HG03280 (cell line): Measurements from ENCODE around the gene TLN1.

Experiments used
- ATAC-seq: cut with Tn5 transposase; IDR thresholded peaks from one replicate; pipeline ENCODE4 v1.9.1; 2021; ENCODE audit warnings: mild to moderate bottlenecking, moderate library complexity; ENCODE audit not compliant: unreplicated experiment

Gene TLN1

GRCh38 chr9:35729101-35729500, 2.9 kb downstream of the TLN1 start:
- no peak for ATAC-seq

- no peak for ATAC-seq
Measured at GRCh38 chr9:35728041-35728971, 3.7 kb downstream of the TLN1 start.

- ATAC-seq: no peak
Measured at GRCh38 chr9:35727676-35728040, 4.3 kb downstream of the TLN1 start.

- ATAC-seq: no peak
Measured at GRCh38 chr9:35726931-35727330, 5.1 kb downstream of the TLN1 start.

GRCh38 chr9:35725362-35725761, 6.6 kb downstream of the TLN1 start:
- no peak for ATAC-seq

- ATAC-seq: no peak
Measured at GRCh38 chr9:35723908-35724307, 8.1 kb downstream of the TLN1 start.

GRCh38 chr9:35723426-35723825, 8.6 kb downstream of the TLN1 start:
- ATAC-seq: no peak

GRCh38 chr9:35719546-35719945, 12.4 kb downstream of the TLN1 start:
- ATAC-seq: no peak

GRCh38 chr9:35718721-35719511, 13.1 kb downstream of the TLN1 start:
- ATAC-seq: no peak

- no peak for ATAC-seq
Measured at GRCh38 chr9:35717132-35717870, 14.7 kb downstream of the TLN1 start.

- ATAC-seq: no peak
Measured at GRCh38 chr9:35716230-35716629, 15.8 kb downstream of the TLN1 start.

GRCh38 chr9:35714579-35715252, 17.3 kb downstream of the TLN1 start:
- no peak for ATAC-seq

- no peak for ATAC-seq
Measured at GRCh38 chr9:35714123-35714522, 17.9 kb downstream of the TLN1 start.

GRCh38 chr9:35713578-35713977, 18.4 kb downstream of the TLN1 start:
- no peak for ATAC-seq

- ATAC-seq: no peak
Measured at GRCh38 chr9:35712762-35713400, 19.1 kb downstream of the TLN1 start.

- ATAC-seq: no peak
Measured at GRCh38 chr9:35711501-35712428, 20.2 kb downstream of the TLN1 start.

GRCh38 chr9:35710818-35711500, 21.0 kb downstream of the TLN1 start:
- no peak for ATAC-seq

GRCh38 chr9:35708146-35708545, 23.8 kb downstream of the TLN1 start:
- ATAC-seq: no peak

GRCh38 chr9:35706951-35707350, 25.0 kb downstream of the TLN1 start:
- ATAC-seq: no peak
